ENCODE data around the gene LRRC23.
A peak's percentile ranks its signal among the peaks of the same experiment; 100 is the strongest.

Gene LRRC23

GRCh38 chr12:6932766-6933165 is 28.1 kb downstream of the LRRC23 start:
- TF ChIP-seq CTCF (IDR thresholded peaks at IDR 0.05; ENCODE audit: insufficient read depth, low read depth, low read length, missing control alignments), result no peak
- DNase-seq (ENCODE audit: low read depth), result no peak
- no peak overlapping the region for H3K4me3 ChIP-seq (ENCODE audit: low read length)

GRCh38 chr12:6934110-6934509 is 29.5 kb downstream of the LRRC23 start:
- DNase-seq (ENCODE audit: low read depth), result no peak
- TF ChIP-seq CTCF (IDR thresholded peaks at IDR 0.05; ENCODE audit: insufficient read depth, low read depth, low read length, missing control alignments), result no peak
- H3K4me3 ChIP-seq (ENCODE audit: low read length), result no peak overlapping the region

- H3K4me3 ChIP-seq (ENCODE audit: low read length), result no peak overlapping the region
- no peak for DNase-seq (ENCODE audit: low read depth)
- TF ChIP-seq CTCF (IDR thresholded peaks at IDR 0.05; ENCODE audit: insufficient read depth, low read depth, low read length, missing control alignments), result no peak
Observed at GRCh38 chr12:6935371-6936193, 31.0 kb downstream of the LRRC23 start.

GRCh38 chr12:6936194-6936635 is 31.6 kb downstream of the LRRC23 start:
- TF ChIP-seq CTCF (IDR thresholded peaks at IDR 0.05; ENCODE audit: insufficient read depth, low read depth, low read length, missing control alignments), result no peak
- DNase-seq (ENCODE audit: low read depth), result no peak
- no peak overlapping the region for H3K4me3 ChIP-seq (ENCODE audit: low read length)

GRCh38 chr12:6936636-6937480 is 32.2 kb downstream of the LRRC23 start:
- DNase-seq (ENCODE audit: low read depth), result no peak
- peak overlapping the region; percentile 58 for H3K4me3 ChIP-seq (ENCODE audit: low read length)
- no peak for TF ChIP-seq CTCF (IDR thresholded peaks at IDR 0.05; ENCODE audit: insufficient read depth, low read depth, low read length, missing control alignments)

- TF ChIP-seq CTCF (IDR thresholded peaks at IDR 0.05; ENCODE audit: insufficient read depth, low read depth, low read length, missing control alignments), result peak; percentile 90
- peak overlapping the region; percentile 58 for H3K4me3 ChIP-seq (ENCODE audit: low read length)
- peak; percentile 96 for DNase-seq (ENCODE audit: low read depth)
Observed at GRCh38 chr12:6937481-6938352, 33.1 kb downstream of the LRRC23 start.
